Thoracic aorta (tissue), 2 donors: ENCODE results near the gene ADIRF. TPM values are rescaled to one million over a fixed set of nuclear protein-coding genes. Genes with fewer than 3 reads are reported as not detected.

ENCODE experiments used
- ATAC-seq: fragments of 150-250 bp; one replicate; pipeline ENCODE4 v1.8.0; 2017; ENCODE audit warnings: low read depth; ENCODE audit not compliant: insufficient number of reproducible peaks, low FRiP score
- DNase-seq: peaks from one replicate; pipeline ENCODE4 v3.0.0-alpha.2; 2020; ENCODE audit warnings: low spot score
- H3K27ac ChIP-seq, 2 donors: fragments of 200-600 bp; sonication (generic); 1 replicate in 1 of 2; 2 replicates in 1 of 2; pipeline ENCODE4 v1.5.1; 2016; ENCODE audit warnings: mild to moderate bottlenecking in 2 of 2, moderate library complexity in 2 of 2
- H3K27me3 ChIP-seq: fragments of 200-600 bp; sonication (generic); replicated peaks from 2 replicates; pipeline ENCODE4 v1.6.0; 2016; ENCODE audit warnings: mild to moderate bottlenecking; ENCODE audit not compliant: insufficient read depth
- H3K36me3 ChIP-seq: fragments of 200-600 bp; sonication (generic); one replicate; pipeline ENCODE4 v1.5.1; 2016
- H3K4me1 ChIP-seq, 2 donors: fragments of 200-600 bp; sonication (generic); 1 replicate in 1 of 2; 2 replicates in 1 of 2; pipeline versions ENCODE4 v1.5.1 to v1.6.0; 2016; ENCODE audit warnings: low read depth in 2 of 2, mild to moderate bottlenecking in 1 of 2; ENCODE audit not compliant: control insufficient read depth in 1 of 2
- H3K4me3 ChIP-seq: fragments of 200-600 bp; sonication (generic); 2 replicates; pipeline ENCODE4 v1.5.1; 2016; ENCODE audit warnings: mild to moderate bottlenecking
- H3K9me3 ChIP-seq: fragments of 200-600 bp; sonication (generic); 2 replicates; pipeline ENCODE4 v1.5.1; 2016
- total RNA-seq, 2 donors: library from RNA; depleted of rRNA; stranded (reverse); fragments of >200 nt; gene quantifications; one replicate each; pipeline versions ENCODE4 v1.1.0 to v1.2.3, GENCODE V29; 2016
- TF ChIP-seq, protein P1 (sequence below): fragments of 200-600 bp; sonication (generic); IDR thresholded peaks from one replicate; pipeline ENCODE4 v1.5.1; 2019; ENCODE audit warnings: antibody characterized with exemption

The ADIRF gene
- total RNA-seq, 2 donors from 2014 or later: 318 to 644 TPM

DNA sequence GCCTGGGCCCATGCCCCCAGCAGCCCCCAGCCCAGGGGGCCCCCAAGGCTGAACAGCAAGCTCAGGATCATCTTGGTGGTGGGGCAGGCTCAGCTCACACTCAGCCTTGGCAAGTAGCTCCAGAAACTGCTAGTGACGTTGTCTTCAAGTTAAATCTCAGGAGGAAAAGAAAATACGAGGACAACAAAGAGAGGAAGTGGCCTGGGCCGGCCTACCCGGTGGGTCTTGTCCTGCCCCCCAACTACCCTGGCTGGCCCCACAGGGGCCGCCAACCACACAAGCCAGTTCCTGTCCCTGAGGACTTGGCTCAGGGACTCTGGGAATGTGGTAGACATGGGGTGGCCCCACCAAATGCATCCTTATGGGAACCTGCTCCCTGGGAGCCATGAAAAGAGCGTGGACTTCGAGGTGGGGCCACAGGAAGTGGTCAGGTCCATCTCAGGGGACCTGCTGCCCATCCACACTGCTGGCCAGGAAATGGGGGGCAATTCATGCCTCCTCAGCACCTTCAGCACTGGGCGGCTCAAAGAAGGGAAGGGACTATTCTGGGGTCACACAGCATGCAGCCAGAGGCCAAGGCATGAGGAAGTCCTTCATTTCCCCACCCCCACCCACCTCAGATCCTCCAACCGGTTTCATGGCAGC lies 10.7 kb upstream of the ADIRF start, which contains the start of gene MMRN2:
Gene MMRN2 (minus strand): TSS at position 145 of the 645 bp plus-strand sequence. CDS start 74 bp downstream, at position 71.
- DNase-seq (no peak), ATAC-seq (no peak)
- Histone ChIP-seq H3K9me3 (no peaks in the 10 kb centered on the region), H3K27ac (peak within 1 kb of the TSS; percentile 92 to 97), H3K36me3 (no peaks in the 10 kb centered on the region), H3K4me1 (peaks cover 64 to 83% of the 10 kb centered on the region in 2 donors), H3K4me3 (peak within 1 kb of the TSS; percentile 54), H3K27me3 (no peaks in the 10 kb centered on the region)
- TF ChIP-seq, protein P1, sequence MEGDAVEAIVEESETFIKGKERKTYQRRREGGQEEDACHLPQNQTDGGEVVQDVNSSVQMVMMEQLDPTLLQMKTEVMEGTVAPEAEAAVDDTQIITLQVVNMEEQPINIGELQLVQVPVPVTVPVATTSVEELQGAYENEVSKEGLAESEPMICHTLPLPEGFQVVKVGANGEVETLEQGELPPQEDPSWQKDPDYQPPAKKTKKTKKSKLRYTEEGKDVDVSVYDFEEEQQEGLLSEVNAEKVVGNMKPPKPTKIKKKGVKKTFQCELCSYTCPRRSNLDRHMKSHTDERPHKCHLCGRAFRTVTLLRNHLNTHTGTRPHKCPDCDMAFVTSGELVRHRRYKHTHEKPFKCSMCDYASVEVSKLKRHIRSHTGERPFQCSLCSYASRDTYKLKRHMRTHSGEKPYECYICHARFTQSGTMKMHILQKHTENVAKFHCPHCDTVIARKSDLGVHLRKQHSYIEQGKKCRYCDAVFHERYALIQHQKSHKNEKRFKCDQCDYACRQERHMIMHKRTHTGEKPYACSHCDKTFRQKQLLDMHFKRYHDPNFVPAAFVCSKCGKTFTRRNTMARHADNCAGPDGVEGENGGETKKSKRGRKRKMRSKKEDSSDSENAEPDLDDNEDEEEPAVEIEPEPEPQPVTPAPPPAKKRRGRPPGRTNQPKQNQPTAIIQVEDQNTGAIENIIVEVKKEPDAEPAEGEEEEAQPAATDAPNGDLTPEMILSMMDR: no peak

GRCh38 chr10:86958116-86958900 lies 10.0 kb upstream of the ADIRF start, which contains the start of gene SNCG:
Gene SNCG, plus strand, starts transcription at chr10:86958599. Its CDS starts 99 bp downstream, at chr10:86958698.
- Histone ChIP-seq H3K4me1 (peaks cover 58 to 76% of the 10 kb centered on the region in 2 donors), H3K27ac (peak within 1 kb of the TSS; percentile 92 to 97), H3K9me3 (no peaks in the 10 kb centered on the region), H3K4me3 (peak within 1 kb of the TSS; percentile 54), H3K27me3 (no peaks in the 10 kb centered on the region), H3K36me3 (no peaks in the 10 kb centered on the region)
- DNase-seq: no peak
- TF ChIP-seq, protein P1: no peak
- ATAC-seq: no peak

DNA sequence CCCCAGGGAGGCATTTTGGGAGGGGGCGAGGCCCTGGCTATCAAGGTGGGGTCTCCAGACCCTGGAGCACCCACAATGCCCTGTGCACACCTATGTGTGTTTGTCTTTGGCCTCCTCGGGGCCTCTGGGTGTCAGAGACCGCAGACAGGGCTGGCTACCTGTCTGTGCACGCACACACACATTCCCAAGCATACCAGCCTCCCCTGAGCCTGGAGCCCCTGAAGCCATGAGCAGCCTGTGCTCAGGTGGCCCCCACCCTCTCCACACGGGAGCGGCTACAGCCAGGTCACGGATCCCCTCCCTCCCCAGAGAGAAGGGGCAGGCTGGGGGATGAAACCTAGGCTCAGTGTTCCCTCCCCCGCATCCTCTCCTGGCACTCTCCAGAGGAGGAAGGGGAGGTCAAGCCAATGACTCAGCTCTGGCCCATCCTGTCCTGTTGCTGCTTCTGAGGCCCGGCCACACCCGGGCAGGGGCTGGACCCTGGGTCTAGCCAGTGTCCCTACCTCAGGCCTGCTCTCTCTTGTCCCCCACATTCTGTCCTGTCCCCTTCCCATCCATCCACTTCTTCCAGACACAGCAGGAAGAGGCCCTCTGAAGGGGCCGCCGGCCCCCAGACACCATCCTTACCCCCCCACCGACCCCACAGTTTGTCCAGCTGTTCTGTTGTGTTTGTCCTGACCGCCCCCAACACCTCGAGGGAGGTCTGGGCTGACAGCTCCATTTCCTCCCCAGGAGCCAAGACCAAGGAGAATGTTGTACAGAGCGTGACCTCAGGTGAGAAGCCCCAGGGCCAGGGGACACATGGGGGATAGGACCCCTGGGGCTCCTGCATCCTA lies 9.2 kb upstream of the ADIRF start:
- no peak for ATAC-seq
- Histone ChIP-seq H3K4me3 (peak overlapping the region; percentile 54), H3K9me3 (no peaks in the 10 kb centered on the region), H3K27me3 (no peaks in the 10 kb centered on the region), H3K4me1 (peaks cover 53 to 73% of the 10 kb centered on the region in 2 donors), H3K36me3 (no peaks in the 10 kb centered on the region), H3K27ac (peak overlapping the region; percentile 72 to 97)
- no peak for DNase-seq
- TF ChIP-seq, protein P1: no peak

GRCh38 chr10:86959737-86960002 lies 8.6 kb upstream of the ADIRF start:
- H3K4me3 ChIP-seq: peak overlapping the region; percentile 54
- H3K4me1 ChIP-seq: peaks cover 48 to 73% of the 10 kb centered on the region in 2 donors
- no peaks in the 10 kb centered on the region for H3K36me3 ChIP-seq
- ATAC-seq (no peak), DNase-seq (no peak)
- no peaks in the 10 kb centered on the region for H3K9me3 ChIP-seq
- TF ChIP-seq, protein P1: no peak
- H3K27me3 ChIP-seq: no peaks in the 10 kb centered on the region
- peak overlapping the region; percentile 72 to 97 for H3K27ac ChIP-seq
